HG02981 (cell line): Measurements from ENCODE around the gene NGFR.

Experiments
- ATAC-seq: cut with Tn5 transposase; IDR thresholded peaks from one replicate; pipeline ENCODE4 v1.9.1; 2021; ENCODE audit warnings: mild to moderate bottlenecking, moderate library complexity; ENCODE audit not compliant: unreplicated experiment

The NGFR gene

GRCh38 chr17:49494986-49495841 is at the start of gene NGFR:
NGFR (plus strand) TSS chr17:49495293; CDS start chr17:49495418, 125 bp downstream.
- no peak for ATAC-seq

GRCh38 chr17:49445591-49445990 is 49.5 kb upstream of the NGFR start:
- no peak for ATAC-seq

- no peak for ATAC-seq
Measured at GRCh38 chr17:49447628-49448302, 47.3 kb upstream of the NGFR start.

- no peak for ATAC-seq
Measured at GRCh38 chr17:49450181-49450580, 44.9 kb upstream of the NGFR start.

- ATAC-seq = no peak
Measured at GRCh38 chr17:49450735-49451134, 44.4 kb upstream of the NGFR start.

DNA sequence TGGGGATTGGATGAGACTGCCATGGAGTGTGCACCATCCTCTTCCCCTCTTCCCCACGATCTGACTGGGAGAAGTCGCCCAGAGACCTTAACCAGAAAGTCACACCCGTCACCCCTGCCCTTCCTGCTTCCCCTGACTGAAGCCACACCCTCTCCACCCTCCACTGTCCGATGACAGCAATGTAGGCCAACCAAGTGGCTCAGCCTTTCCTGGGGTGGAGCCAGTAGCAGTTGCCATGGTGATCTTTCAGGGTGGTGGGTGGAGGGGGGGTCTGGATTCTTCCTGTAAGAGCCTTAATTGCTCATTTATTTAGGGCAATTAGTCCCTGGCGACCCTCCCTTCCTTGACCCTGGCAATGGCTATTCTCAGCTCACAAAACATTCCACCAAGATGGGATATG is 42.9 kb upstream of the NGFR start:
- ATAC-seq = no peak

DNA sequence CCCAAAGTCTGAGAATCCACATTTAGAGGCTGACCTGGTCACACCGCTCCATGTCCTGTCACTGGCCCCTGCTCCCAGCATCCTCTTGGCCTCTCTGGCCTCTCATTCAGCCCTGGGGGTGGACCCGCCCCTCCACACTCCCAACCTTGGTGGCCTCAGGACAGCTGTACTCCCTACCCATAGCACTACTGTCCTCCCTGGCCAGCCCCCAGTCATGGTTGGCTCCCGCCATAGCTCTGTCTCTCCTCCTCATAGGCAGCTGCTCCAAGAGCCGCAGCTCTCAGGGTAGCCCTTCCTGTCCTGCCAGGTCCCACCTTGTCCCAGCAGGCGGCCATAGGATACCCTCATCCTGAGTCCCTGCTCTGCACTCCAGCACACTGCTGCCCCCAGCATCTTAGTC is 42.4 kb upstream of the NGFR start:
- ATAC-seq = no peak

DNA sequence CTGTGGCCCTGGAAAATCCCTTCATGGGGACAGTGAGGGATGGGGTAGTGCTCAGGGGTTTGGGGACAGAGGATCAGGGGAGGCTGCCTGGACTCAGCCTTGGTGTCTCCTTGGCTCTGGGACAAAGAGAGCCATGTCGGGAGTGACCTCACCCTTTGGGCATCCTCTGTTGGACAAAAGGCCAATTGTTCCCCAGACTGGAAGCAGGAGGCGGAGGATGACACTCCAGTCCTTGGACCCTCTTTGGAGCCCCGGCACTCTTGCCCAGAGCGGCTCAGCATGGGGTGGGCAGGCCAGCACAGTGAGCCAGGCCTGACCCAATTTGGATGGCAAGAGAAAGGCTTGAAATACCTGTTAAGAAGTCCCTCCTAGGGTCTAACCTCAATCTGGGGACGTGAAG is 41.0 kb upstream of the NGFR start:
- ATAC-seq = no peak

GRCh38 chr17:49455272-49455861 is 39.7 kb upstream of the NGFR start:
- ATAC-seq = no peak

GRCh38 chr17:49456183-49456965 is 38.7 kb upstream of the NGFR start:
- no peak for ATAC-seq

- no peak for ATAC-seq
Measured at GRCh38 chr17:49457564-49458535, 37.2 kb upstream of the NGFR start.

GRCh38 chr17:49459401-49459984 is 35.6 kb upstream of the NGFR start:
- ATAC-seq = no peak

DNA sequence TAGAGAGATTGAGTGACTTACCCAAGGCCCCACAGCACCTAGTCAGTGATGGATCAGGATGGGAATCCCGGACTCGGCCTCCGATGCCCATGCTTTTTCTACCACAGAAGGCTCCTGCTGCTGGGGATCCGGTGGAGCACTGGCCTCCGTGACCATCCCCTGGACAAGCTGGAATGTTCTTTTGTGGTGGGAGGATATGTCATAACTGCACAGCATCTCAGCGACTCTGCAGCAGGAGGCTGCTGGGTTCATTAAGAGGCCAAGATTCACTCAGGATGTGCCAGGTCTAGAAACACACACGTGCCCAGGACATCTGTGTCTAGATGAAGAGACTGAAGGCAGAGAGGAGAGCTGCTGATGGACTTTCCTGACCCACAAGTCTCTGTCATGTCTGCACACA is 34.7 kb upstream of the NGFR start:
- no peak for ATAC-seq

GRCh38 chr17:49461580-49461979 is 33.5 kb upstream of the NGFR start:
- no peak for ATAC-seq

DNA sequence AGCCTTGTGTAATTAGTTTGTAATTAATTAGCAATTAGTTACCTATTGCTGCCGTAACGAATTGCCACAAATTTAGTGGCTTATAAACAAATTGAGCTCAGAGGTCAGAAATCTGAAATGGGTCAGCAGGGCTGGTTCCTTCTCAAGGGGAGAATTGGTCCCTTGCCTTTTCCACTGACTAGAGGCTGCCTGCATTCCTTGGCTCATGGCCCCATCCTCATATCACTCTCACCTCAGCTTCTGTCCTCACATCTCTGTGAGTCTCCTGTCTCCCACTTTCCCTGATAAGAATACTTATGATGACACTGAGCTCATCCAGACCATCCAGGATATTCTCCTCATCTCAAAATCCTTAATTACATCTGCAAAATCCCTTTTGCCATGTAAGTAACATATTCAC is 31.0 kb upstream of the NGFR start:
- ATAC-seq = no peak

GRCh38 chr17:49465331-49465903 is 29.7 kb upstream of the NGFR start:
- ATAC-seq = no peak

- no peak for ATAC-seq
Measured at GRCh38 chr17:49466436-49466835, 28.7 kb upstream of the NGFR start.

GRCh38 chr17:49467175-49467574 is 27.9 kb upstream of the NGFR start:
- no peak for ATAC-seq

DNA sequence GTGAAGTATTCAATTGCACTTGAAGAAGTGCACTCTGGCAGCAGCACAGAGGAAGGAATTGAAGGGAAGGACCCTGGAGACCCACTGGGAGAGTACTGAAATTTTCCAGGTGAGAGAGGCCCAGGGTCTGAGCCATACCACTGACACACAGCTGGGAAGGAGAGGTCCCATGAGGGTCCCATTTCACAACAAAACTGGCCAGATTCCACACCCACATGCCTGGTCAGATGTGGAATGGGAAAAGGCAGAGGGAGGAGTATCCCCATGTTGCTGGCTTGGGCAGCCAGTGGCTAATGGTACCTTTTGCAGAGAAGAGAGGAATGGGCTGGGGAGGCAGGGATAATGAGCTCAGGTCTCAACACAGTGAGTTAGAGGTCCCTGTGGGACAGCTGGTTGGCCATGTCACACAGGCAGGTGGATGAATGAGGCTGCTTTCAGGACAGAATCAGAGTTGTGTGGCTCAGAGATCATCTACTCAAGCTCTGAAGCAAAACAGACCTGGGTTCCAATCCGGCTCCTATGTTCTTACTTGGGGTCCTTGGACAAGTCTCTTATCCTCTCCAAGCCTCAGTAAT is 26.2 kb upstream of the NGFR start:
- ATAC-seq = no peak
